ENCODE data around the gene RNU6-8. TPM values are rescaled to one million over a fixed set of nuclear protein-coding genes. Genes with fewer than 3 reads are reported as not detected.

RNU6-8 gene
- not detected for total RNA-seq

GRCh38 chr14:32202998-32203882 is at the start of gene RNU6-8:
Gene RNU6-8 (minus strand): TSS chr14:32203269.

GRCh38 chr14:32201816-32202490 is 1.1 kb downstream of the RNU6-8 start, which contains the start of gene RNU6-7:
Gene RNU6-7 (plus strand): TSS chr14:32202045.

Small RNAs within 50 kb of the gene (small RNA-seq; reads per million reads assigned to genes)
- gene RNU6-7 (ENCODE audit: low replicate concordance): not detected
- not detected for gene RNU6-8 (ENCODE audit: low replicate concordance)

Other genes with a start within 250 kb of the RNU6-8 start
- 300 TPM for gene ARHGAP5, start 126.0 kb downstream of the RNU6-8 start, total RNA-seq
- gene RNU6-7, start 1.2 kb downstream of the RNU6-8 start, total RNA-seq: not detected
- gene AKAP6, start 126.0 kb upstream of the RNU6-8 start, total RNA-seq: 256 TPM

Measured in parietal lobe (tissue), 2 donors.